Suprapubic skin (tissue), 4 donors: Measurements from ENCODE around the gene ZNF692.

Experiments
- EP300 ChIP-seq: sonication (generic); formaldehyde crosslinking; IDR thresholded peaks from one replicate; pipeline ENCODE4 v1.6.1; 2017; ENCODE audit warnings: antibody characterized with exemption
- POLR2A ChIP-seq, 2 donors: fragments of 450-650 bp; IDR thresholded peaks; one replicate each; pipeline ENCODE4 v1.6.1; 2017; ENCODE audit warnings: antibody characterized with exemption in 2 of 2, mild to moderate bottlenecking in 2 of 2, moderate library complexity in 2 of 2
- POLR2AphosphoS5 ChIP-seq, 3 donors: sonication (generic); formaldehyde crosslinking; IDR thresholded peaks; one replicate each; pipeline ENCODE4 v1.6.1; 2017; ENCODE audit warnings: antibody characterized with exemption in 3 of 3
- TF ChIP-seq, protein P1 (sequence below), 2 donors: fragments of 200-600 bp in 1 of 2; fragments of 450-650 bp in 1 of 2; sonication (generic) in 1 of 2; IDR thresholded peaks; one replicate each; pipeline ENCODE4 v1.5.1; 2016 to 2019; ENCODE audit warnings: antibody characterized with exemption in 2 of 2, mild to moderate bottlenecking in 1 of 2, moderate library complexity in 1 of 2

DNA sequence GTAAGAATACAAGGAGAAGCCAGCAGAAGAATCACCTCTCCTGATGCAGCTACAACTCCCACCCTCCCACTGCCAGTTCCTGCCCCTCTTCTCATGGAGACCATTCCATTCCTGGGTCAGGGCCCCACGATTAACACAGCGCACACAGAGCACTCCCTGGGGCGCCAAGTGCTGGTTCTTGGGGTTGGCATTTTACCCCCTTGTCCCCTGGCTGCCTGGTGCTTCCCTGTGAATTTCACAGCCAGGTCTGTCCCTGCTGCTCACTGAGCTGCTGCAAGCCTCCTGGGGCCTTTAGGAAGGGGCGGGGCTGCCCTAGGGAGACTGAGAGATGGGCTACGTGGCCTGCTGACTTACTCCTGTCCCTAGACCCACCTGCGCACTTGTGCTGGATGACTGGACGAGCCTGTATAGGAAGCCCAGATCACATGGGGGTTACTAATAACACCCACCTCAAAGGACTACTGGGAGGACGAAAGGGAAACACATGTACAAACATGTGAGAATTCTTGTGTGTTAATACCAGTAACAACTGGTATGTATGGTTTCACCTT lies 16.0 kb downstream of the ZNF692 start:
- TF ChIP-seq, protein P1, sequence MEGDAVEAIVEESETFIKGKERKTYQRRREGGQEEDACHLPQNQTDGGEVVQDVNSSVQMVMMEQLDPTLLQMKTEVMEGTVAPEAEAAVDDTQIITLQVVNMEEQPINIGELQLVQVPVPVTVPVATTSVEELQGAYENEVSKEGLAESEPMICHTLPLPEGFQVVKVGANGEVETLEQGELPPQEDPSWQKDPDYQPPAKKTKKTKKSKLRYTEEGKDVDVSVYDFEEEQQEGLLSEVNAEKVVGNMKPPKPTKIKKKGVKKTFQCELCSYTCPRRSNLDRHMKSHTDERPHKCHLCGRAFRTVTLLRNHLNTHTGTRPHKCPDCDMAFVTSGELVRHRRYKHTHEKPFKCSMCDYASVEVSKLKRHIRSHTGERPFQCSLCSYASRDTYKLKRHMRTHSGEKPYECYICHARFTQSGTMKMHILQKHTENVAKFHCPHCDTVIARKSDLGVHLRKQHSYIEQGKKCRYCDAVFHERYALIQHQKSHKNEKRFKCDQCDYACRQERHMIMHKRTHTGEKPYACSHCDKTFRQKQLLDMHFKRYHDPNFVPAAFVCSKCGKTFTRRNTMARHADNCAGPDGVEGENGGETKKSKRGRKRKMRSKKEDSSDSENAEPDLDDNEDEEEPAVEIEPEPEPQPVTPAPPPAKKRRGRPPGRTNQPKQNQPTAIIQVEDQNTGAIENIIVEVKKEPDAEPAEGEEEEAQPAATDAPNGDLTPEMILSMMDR (IDR thresholded peaks at IDR 0.05): no peak
- no peak for TF ChIP-seq POLR2AphosphoS5 (IDR thresholded peaks at IDR 0.05)
- TF ChIP-seq EP300: no peak
- no peak for TF ChIP-seq POLR2A (IDR thresholded peaks at IDR 0.05)
